Parathyroid adenoma (tissue), 2 donors: ENCODE measurements around the gene ADAM22.

Experiments used
- H2AFZ ChIP-seq: fragments of 300-600 bp; sonication (generic); one replicate; pipeline ENCODE4 v1.7.0; 2017; ENCODE audit warnings: antibody characterized with exemption, mild to moderate bottlenecking
- H3K27ac ChIP-seq: fragments of 300-600 bp; sonication (generic); one replicate; pipeline ENCODE4 v1.7.0; 2017
- H3K27me3 ChIP-seq: fragments of 300-600 bp; sonication (generic); one replicate; pipeline ENCODE4 v1.7.0; 2017; ENCODE audit warnings: low read length; ENCODE audit not compliant: control insufficient read depth, insufficient read depth
- H3K36me3 ChIP-seq: fragments of 300-600 bp; sonication (generic); one replicate; pipeline ENCODE4 v1.7.0; 2017; ENCODE audit warnings: low read length; ENCODE audit not compliant: control insufficient read depth, insufficient read depth
- H3K4me1 ChIP-seq: fragments of 300-600 bp; sonication (generic); one replicate; pipeline ENCODE4 v1.7.0; 2017; ENCODE audit warnings: control low read depth
- H3K4me2 ChIP-seq: fragments of 300-600 bp; sonication (generic); one replicate; pipeline ENCODE4 v1.7.0; 2017; ENCODE audit warnings: low read length
- H3K4me3 ChIP-seq: fragments of 300-600 bp; sonication (generic); one replicate; pipeline ENCODE4 v1.7.0; 2017; ENCODE audit warnings: low read depth, low read length
- H3K79me2 ChIP-seq: fragments of 300-600 bp; sonication (generic); one replicate; pipeline ENCODE4 v1.7.0; 2017; ENCODE audit warnings: control low read depth
- H3K9ac ChIP-seq: fragments of 300-600 bp; sonication (generic); one replicate; pipeline ENCODE4 v1.7.0; 2017; ENCODE audit warnings: mild to moderate bottlenecking
- H3K9me3 ChIP-seq: fragments of 300-600 bp; sonication (generic); one replicate; pipeline ENCODE4 v1.7.0; 2017; ENCODE audit warnings: low read length; ENCODE audit not compliant: control insufficient read depth
- CTCF ChIP-seq: fragments of 300-600 bp; sonication (generic); IDR thresholded peaks from one replicate; pipeline ENCODE4 v1.7.0; 2017; ENCODE audit warnings: antibody characterized with exemption, mild to moderate bottlenecking
- donor health status: primary hyperparathyroidism.

The ADAM22 gene

GRCh38 chr7:88226201-88226600, 292.1 kb downstream of the ADAM22 start:
- Histone ChIP-seq H3K9ac (no peak overlapping the region), H3K79me2 (no peaks in the 10 kb centered on the region), H3K9me3 (no peaks in the 10 kb centered on the region), H3K4me2 (no peak overlapping the region), H3K4me3 (no peak overlapping the region), H3K27me3 (no peaks in the 10 kb centered on the region), H3K27ac (no peak overlapping the region), H3K4me1 (peaks cover 1% of the 10 kb centered on the region), H2AFZ (no peak overlapping the region), H3K36me3 (no peaks in the 10 kb centered on the region)
- no peak for TF ChIP-seq CTCF

- Histone ChIP-seq H3K4me1 (no peaks in the 10 kb centered on the region), H3K4me2 (no peak overlapping the region), H3K27ac (no peak overlapping the region), H3K27me3 (no peaks in the 10 kb centered on the region), H3K9me3 (no peaks in the 10 kb centered on the region), H3K79me2 (no peaks in the 10 kb centered on the region), H2AFZ (no peak overlapping the region), H3K4me3 (no peak overlapping the region), H3K36me3 (no peaks in the 10 kb centered on the region), H3K9ac (no peak overlapping the region)
- no peak for TF ChIP-seq CTCF
These were observed 292.9 kb downstream of the ADAM22 start for GRCh38 chr7:88226886-88227516.

- H2AFZ ChIP-seq = no peak overlapping the region
- no peaks in the 10 kb centered on the region for H3K79me2 ChIP-seq
- no peak overlapping the region for H3K4me2 ChIP-seq
- no peak for TF ChIP-seq CTCF
- H3K36me3 ChIP-seq = no peaks in the 10 kb centered on the region
- H3K27ac ChIP-seq = no peak overlapping the region
- no peaks in the 10 kb centered on the region for H3K27me3 ChIP-seq
- no peak overlapping the region for H3K9ac ChIP-seq
- H3K4me1 ChIP-seq = no peaks in the 10 kb centered on the region
- no peaks in the 10 kb centered on the region for H3K9me3 ChIP-seq
- H3K4me3 ChIP-seq = no peak overlapping the region
These were observed 295.4 kb downstream of the ADAM22 start for GRCh38 chr7:88229302-88229995.

GRCh38 chr7:88230646-88231045, 296.6 kb downstream of the ADAM22 start:
- Histone ChIP-seq H3K9me3 (no peaks in the 10 kb centered on the region), H3K4me1 (no peaks in the 10 kb centered on the region), H2AFZ (no peak overlapping the region), H3K4me2 (no peak overlapping the region), H3K36me3 (no peaks in the 10 kb centered on the region), H3K79me2 (no peaks in the 10 kb centered on the region), H3K27ac (no peak overlapping the region), H3K27me3 (no peaks in the 10 kb centered on the region), H3K4me3 (no peak overlapping the region), H3K9ac (no peak overlapping the region)
- TF ChIP-seq CTCF = no peak

GRCh38 chr7:88233828-88234227, 299.8 kb downstream of the ADAM22 start:
- H3K4me2 ChIP-seq = no peak overlapping the region
- no peak overlapping the region for H3K9ac ChIP-seq
- no peaks in the 10 kb centered on the region for H3K27me3 ChIP-seq
- no peaks in the 10 kb centered on the region for H3K9me3 ChIP-seq
- H3K4me1 ChIP-seq = no peaks in the 10 kb centered on the region
- no peak for TF ChIP-seq CTCF
- H3K27ac ChIP-seq = no peak overlapping the region
- no peaks in the 10 kb centered on the region for H3K79me2 ChIP-seq
- no peak overlapping the region for H2AFZ ChIP-seq
- H3K4me3 ChIP-seq = no peak overlapping the region
- H3K36me3 ChIP-seq = no peaks in the 10 kb centered on the region
